Nephron (organoid): Measurements from ENCODE around the gene BAD.

Source experiments
- H3K27ac Mint-ChIP-seq, 3 experiments: 2 replicates each; pipeline ENCODE4 v1.8.0; 2020; ENCODE audit warnings: mixed read lengths in 3 of 3, mild to moderate bottlenecking in 2 of 3, moderate library complexity in 1 of 3
- H3K27me3 Mint-ChIP-seq: 2 replicates; pipeline ENCODE4 v1.8.0; 2021; ENCODE audit warnings: low read depth, mild to moderate bottlenecking, moderate library complexity, mixed read lengths
- H3K36me3 Mint-ChIP-seq: 2 replicates; pipeline ENCODE4 v1.8.0; 2020; ENCODE audit warnings: low read depth, mixed read lengths
- H3K4me1 Mint-ChIP-seq: 2 replicates; pipeline ENCODE4 v1.8.0; 2020; ENCODE audit warnings: mixed read lengths
- H3K4me3 Mint-ChIP-seq, 3 experiments: 2 replicates each; pipeline ENCODE4 v1.8.0; 2020; ENCODE audit warnings: mild to moderate bottlenecking in 3 of 3, mixed read lengths in 3 of 3, moderate library complexity in 2 of 3
- H3K9me3 Mint-ChIP-seq: 2 replicates; pipeline ENCODE4 v1.8.0; 2020; ENCODE audit warnings: mixed read lengths
- TF ChIP-seq, protein P1 (sequence below), 3 experiments: fragments of 200-600 bp; sonication (generic); IDR thresholded peaks; one replicate each; pipeline ENCODE4 v1.5.0; 2021; ENCODE audit warnings: antibody characterized with exemption in 3 of 3; ENCODE audit not compliant: unreplicated experiment in 3 of 3

BAD gene

DNA sequence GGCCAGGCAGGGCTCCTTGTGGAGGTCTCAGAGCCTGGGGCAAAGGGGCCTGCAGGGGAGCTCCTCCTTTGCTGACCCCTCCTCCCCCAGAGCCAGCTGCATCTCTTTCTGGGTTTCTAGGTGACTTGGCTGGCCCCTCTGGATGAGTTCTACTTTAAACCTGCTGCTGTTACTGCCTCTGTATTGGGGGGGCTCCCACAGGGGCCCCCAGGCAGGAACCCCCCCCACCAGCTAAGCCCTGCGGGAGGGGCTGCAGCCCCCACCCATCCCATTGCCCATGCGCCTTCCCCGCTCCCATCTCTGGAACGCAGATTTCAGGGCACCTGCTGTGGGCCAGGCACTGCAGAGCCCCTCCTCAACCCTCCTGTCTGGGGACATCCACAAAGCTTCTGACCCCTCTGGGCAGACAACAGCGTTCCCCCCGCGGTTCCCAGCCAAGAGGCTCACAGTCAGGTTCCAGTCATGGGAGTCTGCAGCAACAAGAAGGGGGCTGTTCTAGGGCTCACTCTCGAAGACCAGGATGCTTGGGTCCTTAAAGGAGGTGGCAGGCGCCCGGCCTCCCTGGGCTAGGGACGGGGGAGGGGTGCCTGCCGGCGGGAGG lies 34.0 kb downstream of the BAD start:
- Mint-ChIP-seq H3K36me3 (peaks cover 3% of the 10 kb centered on the region), H3K9me3 (no peaks in the 10 kb centered on the region), H3K4me1 (peaks cover 19% of the 10 kb centered on the region), H3K27ac (no peak overlapping the region), H3K27me3 (no peaks in the 10 kb centered on the region), H3K4me3 (peak overlapping the region; percentile 80 to 89 (median 83))
- TF ChIP-seq, protein P1, sequence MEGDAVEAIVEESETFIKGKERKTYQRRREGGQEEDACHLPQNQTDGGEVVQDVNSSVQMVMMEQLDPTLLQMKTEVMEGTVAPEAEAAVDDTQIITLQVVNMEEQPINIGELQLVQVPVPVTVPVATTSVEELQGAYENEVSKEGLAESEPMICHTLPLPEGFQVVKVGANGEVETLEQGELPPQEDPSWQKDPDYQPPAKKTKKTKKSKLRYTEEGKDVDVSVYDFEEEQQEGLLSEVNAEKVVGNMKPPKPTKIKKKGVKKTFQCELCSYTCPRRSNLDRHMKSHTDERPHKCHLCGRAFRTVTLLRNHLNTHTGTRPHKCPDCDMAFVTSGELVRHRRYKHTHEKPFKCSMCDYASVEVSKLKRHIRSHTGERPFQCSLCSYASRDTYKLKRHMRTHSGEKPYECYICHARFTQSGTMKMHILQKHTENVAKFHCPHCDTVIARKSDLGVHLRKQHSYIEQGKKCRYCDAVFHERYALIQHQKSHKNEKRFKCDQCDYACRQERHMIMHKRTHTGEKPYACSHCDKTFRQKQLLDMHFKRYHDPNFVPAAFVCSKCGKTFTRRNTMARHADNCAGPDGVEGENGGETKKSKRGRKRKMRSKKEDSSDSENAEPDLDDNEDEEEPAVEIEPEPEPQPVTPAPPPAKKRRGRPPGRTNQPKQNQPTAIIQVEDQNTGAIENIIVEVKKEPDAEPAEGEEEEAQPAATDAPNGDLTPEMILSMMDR (IDR thresholded peaks at IDR 0.05; ENCODE audit: unreplicated experiment in 3 of 3) = no peak

DNA sequence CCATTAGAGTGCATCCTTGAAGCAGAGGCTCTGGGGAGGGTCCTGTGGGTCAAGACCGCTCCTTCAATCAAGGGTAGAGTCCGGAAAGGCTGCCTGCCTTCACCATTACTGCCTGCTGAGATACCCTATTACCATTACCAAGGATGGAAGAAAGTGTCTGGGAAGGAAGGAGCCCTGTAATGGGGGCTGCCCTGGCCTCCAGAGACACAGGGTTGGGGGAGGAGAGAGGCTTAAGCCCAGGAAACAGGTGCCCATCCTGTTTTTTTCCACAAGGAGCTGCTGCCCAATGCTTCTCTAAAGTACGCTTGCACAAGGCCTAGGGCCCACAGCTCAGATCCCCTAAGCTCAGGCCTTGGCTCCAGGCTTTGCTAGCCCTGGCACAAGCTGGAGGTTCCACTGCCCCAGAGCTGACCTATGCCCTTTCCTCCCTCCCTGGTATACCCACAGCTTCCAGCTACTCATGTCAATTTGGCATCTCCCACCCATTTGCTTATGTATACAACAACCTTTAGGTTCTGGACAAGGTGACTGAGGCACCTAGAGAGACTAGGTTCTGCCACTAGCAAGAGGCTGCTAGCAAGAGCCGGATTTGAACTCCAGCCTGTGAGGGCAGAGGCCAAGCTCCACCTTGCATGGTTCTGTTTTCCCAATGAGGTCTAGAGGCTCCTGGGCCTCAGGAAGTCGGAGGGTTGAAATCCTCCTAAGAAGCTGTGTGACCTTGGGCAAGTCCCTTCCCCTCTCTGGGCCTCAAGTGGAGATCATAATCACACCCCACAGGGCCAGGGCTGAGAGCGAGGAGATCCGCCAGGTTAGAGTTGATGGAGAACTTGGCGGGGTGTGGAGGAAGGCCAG lies 34.7 kb downstream of the BAD start:
- TF ChIP-seq, protein P1 (IDR thresholded peaks at IDR 0.05; ENCODE audit: unreplicated experiment in 3 of 3) = no peak
- Mint-ChIP-seq H3K27ac (peak overlapping the region in 2 of 3 experiments; percentile 41 to 72), H3K9me3 (no peaks in the 10 kb centered on the region), H3K4me3 (peak overlapping the region; percentile 55 to 93 (median 89)), H3K36me3 (peaks cover 3% of the 10 kb centered on the region), H3K27me3 (no peaks in the 10 kb centered on the region), H3K4me1 (peaks cover 19% of the 10 kb centered on the region)

DNA sequence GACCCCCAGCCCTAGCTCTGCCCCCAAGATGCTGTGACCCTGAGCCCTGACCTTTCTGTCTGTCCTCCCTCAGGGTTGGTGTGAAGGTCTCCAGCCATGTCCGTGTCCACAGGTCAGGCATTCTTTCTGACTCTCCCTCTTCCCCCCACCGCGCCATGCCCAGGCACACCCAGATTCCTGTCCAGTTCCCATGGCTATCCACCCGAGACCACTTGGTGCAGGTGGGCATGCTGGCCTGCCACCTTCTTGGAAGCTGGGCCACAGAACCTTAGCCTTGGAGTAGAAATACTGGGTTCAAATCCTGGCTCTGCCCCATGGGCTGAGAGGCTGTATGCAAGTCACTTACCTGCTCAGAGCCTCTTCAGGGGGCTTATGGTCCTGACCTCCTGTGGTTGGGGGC lies 35.4 kb downstream of the BAD start:
- Mint-ChIP-seq H3K36me3 (peaks cover 3% of the 10 kb centered on the region), H3K4me3 (peak overlapping the region; percentile 55 to 93 (median 89)), H3K4me1 (peaks cover 19% of the 10 kb centered on the region), H3K27me3 (no peaks in the 10 kb centered on the region), H3K9me3 (no peaks in the 10 kb centered on the region), H3K27ac (peak overlapping the region in 1 of 3 experiments; percentile 41)
- TF ChIP-seq, protein P1 (IDR thresholded peaks at IDR 0.05; ENCODE audit: unreplicated experiment in 3 of 3) = no peak

DNA sequence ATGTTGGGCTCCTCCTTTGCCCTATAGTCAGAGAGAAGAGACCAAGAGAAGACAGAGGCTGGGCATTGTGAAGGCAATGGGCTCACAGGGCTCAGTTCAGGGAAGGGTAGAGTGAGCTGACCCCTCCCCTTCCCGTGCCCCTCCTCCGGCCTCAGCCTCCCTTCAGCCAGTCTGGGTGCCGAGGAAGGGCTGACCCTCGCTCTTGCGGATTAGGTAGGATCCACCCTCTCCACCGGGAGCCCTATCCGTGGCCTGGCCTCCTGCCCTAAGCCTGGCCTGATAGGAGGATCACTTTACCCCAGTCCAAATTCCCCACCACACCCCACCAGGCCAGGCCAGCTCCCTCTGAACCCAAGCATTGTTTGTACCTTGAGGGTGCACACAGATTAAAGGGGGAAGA lies 35.9 kb downstream of the BAD start:
- Mint-ChIP-seq H3K36me3 (peaks cover under 1% of the 10 kb centered on the region), H3K9me3 (no peaks in the 10 kb centered on the region), H3K27me3 (no peaks in the 10 kb centered on the region), H3K4me3 (peak overlapping the region; percentile 88 to 93 (median 89)), H3K27ac (no peak overlapping the region), H3K4me1 (peaks cover 22% of the 10 kb centered on the region)
- TF ChIP-seq, protein P1 (IDR thresholded peaks at IDR 0.05; ENCODE audit: unreplicated experiment in 3 of 3) = no peak

DNA sequence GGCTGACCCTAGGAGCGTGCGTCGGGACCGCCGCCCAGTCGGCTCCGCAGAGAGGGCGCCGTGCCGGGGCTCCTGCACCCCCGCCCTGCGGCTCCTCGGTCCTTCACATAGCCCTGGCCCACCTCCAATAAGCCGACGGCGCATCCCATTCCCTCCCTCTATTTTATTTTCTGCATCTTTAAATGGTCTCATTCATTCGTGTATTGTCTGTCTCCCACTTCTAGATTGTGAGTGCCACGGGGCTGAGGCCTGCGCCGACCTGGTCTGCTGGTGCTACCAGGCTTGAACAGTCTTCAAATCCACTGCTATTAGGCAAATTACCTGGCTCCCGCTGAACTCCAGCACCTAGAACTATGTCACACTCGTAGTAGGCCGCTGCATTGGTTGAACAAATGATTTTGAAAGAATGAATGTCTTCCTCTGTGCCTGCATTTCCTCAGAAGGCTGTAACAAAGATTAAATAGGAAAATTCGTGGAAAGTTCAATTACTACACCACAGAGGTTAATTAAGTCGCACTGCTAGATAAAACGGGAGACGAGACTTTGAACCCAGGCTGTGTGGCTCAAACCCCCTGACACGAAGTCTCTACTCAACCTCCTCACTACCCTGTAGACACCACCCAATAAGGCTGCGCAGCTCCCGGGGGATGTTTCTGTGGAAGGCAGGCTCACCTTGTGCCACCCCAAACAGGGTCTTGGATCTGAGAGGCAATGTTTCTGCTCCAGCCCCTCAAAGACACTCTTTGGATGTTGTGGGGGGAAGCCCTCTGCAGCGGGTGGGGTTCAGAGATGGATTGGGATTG lies 36.5 kb downstream of the BAD start:
- no peaks in the 10 kb centered on the region for H3K27me3 Mint-ChIP-seq
- peaks cover 6% of the 10 kb centered on the region for H3K36me3 Mint-ChIP-seq
- H3K27ac Mint-ChIP-seq = peak overlapping the region; percentile 88 to 94 (median 92)
- peaks cover 27% of the 10 kb centered on the region for H3K4me1 Mint-ChIP-seq
- H3K4me3 Mint-ChIP-seq = peak overlapping the region; percentile 88 to 93 (median 89)
- H3K9me3 Mint-ChIP-seq = no peaks in the 10 kb centered on the region
- TF ChIP-seq, protein P1 (IDR thresholded peaks at IDR 0.05; ENCODE audit: unreplicated experiment in 3 of 3) = no peak
